Left ventricle myocardium inferior (tissue), 1 donor: ENCODE measurements around the gene PCNX2. TPM values are rescaled to one million over a fixed set of nuclear protein-coding genes. Genes with fewer than 3 reads are reported as not detected.

Source experiments
- DNase-seq: peaks from one replicate; pipeline ENCODE4 v3.0.0-alpha.2; 2020
- H3K27ac ChIP-seq: fragments of 200-600 bp; replicated peaks from 2 replicates; pipeline ENCODE4 v1.8.0; 2021
- H3K27me3 ChIP-seq: fragments of 200-600 bp; 2 replicates; pipeline ENCODE4 v1.8.0; 2021; ENCODE audit warnings: low read depth
- H3K36me3 ChIP-seq: fragments of 200-600 bp; 2 replicates; pipeline ENCODE4 v1.8.0; 2021
- H3K4me1 ChIP-seq: fragments of 200-600 bp; 2 replicates; pipeline ENCODE4 v1.8.0; 2021
- H3K4me3 ChIP-seq: fragments of 200-600 bp; 2 replicates; pipeline ENCODE4 v1.8.0; 2021; ENCODE audit warnings: mild to moderate bottlenecking, moderate library complexity
- H3K9me3 ChIP-seq: fragments of 200-600 bp; replicated peaks from 2 replicates; pipeline ENCODE4 v1.8.0; 2021
- CTCF ChIP-seq: fragments of 200-600 bp; IDR thresholded peaks from 2 replicates; pipeline ENCODE4 v1.8.0; 2021; ENCODE audit warnings: antibody characterized with exemption, mild to moderate bottlenecking, borderline replicate concordance
- intact Hi-C: fragments of 100-400 bp; cut with micrococcal nuclease; formaldehyde crosslinking; loops from one replicate; pipeline ENCODE4 v1.11.0; 2022
- total RNA-seq: library from RNA; stranded (reverse); fragmentation: NEBNext Ultra II Directional; extraction: Animal tissue kit (Norgen Biotek cat#: 25700); gene quantifications from one replicate; pipeline ENCODE4 v1.2.1, GENCODE V29; 2021
- donor health status: DM: no; HTN: yes; CAD: no; lungs with severe emphysema.

Gene PCNX2
- total RNA-seq, 1 donor from 2014 or later: 0.82 TPM

- H3K4me1 ChIP-seq: no peaks in the 10 kb centered on the region
- DNase-seq: no peak
- peaks cover 17% of the 10 kb centered on the region for H3K27me3 ChIP-seq
- H3K9me3 ChIP-seq: no peaks in the 10 kb centered on the region
- TF ChIP-seq CTCF: no peak
- no peak overlapping the region for H3K4me3 ChIP-seq
- intact Hi-C loops: no loop called here
- H3K36me3 ChIP-seq: no peaks in the 10 kb centered on the region
- no peak overlapping the region for H3K27ac ChIP-seq
Measured at GRCh38 chr1:233313434-233314155, 18.1 kb upstream of the PCNX2 start.

- Histone ChIP-seq H3K27ac (no peak overlapping the region), H3K4me1 (no peaks in the 10 kb centered on the region), H3K27me3 (peaks cover 24% of the 10 kb centered on the region), H3K36me3 (no peaks in the 10 kb centered on the region), H3K9me3 (peaks cover 16% of the 10 kb centered on the region), H3K4me3 (no peak overlapping the region)
- peak; percentile 77 for TF ChIP-seq CTCF
- intact Hi-C loops: no loop called here
- no peak for DNase-seq
Measured at GRCh38 chr1:233304489-233305102, 9.1 kb upstream of the PCNX2 start.

GRCh38 chr1:233300326-233300725, 4.8 kb upstream of the PCNX2 start:
- H3K27ac ChIP-seq: no peak overlapping the region
- no peak for TF ChIP-seq CTCF
- intact Hi-C loops: no loop called here
- H3K9me3 ChIP-seq: peaks cover 8% of the 10 kb centered on the region
- no peaks in the 10 kb centered on the region for H3K36me3 ChIP-seq
- H3K4me1 ChIP-seq: peaks cover 6% of the 10 kb centered on the region
- peaks cover 53% of the 10 kb centered on the region for H3K27me3 ChIP-seq
- no peak for DNase-seq
- H3K4me3 ChIP-seq: no peak overlapping the region

- no peaks in the 10 kb centered on the region for H3K36me3 ChIP-seq
- H3K27ac ChIP-seq: no peak overlapping the region
- peaks cover 8% of the 10 kb centered on the region for H3K9me3 ChIP-seq
- H3K27me3 ChIP-seq: peaks cover 56% of the 10 kb centered on the region
- no peak for TF ChIP-seq CTCF
- H3K4me1 ChIP-seq: peaks cover 11% of the 10 kb centered on the region
- intact Hi-C loops: no loop called here
- no peak overlapping the region for H3K4me3 ChIP-seq
- DNase-seq: no peak
Measured at GRCh38 chr1:233299450-233299849, 3.9 kb upstream of the PCNX2 start.

- H3K4me1 ChIP-seq: peaks cover 11% of the 10 kb centered on the region
- DNase-seq: no peak
- H3K4me3 ChIP-seq: peak overlapping the region; percentile 67
- intact Hi-C loops: no loop called here
- H3K36me3 ChIP-seq: no peaks in the 10 kb centered on the region
- no peak for TF ChIP-seq CTCF
- peaks cover under 1% of the 10 kb centered on the region for H3K9me3 ChIP-seq
- peaks cover 56% of the 10 kb centered on the region for H3K27me3 ChIP-seq
- no peak overlapping the region for H3K27ac ChIP-seq
Measured at GRCh38 chr1:233295975-233296322, 424 bp upstream of the PCNX2 start.
